Measurements from ENCODE around the gene CCDC15. TPM values are rescaled to one million over a fixed set of nuclear protein-coding genes. Genes with fewer than 3 reads are reported as not detected.
A peak's percentile ranks its signal among the peaks of the same experiment; 100 is the strongest.

Gene CCDC15
- total RNA-seq, 4 donors from 2014 or later, result 0.10 to 0.16 TPM; not detected in 2

DNA sequence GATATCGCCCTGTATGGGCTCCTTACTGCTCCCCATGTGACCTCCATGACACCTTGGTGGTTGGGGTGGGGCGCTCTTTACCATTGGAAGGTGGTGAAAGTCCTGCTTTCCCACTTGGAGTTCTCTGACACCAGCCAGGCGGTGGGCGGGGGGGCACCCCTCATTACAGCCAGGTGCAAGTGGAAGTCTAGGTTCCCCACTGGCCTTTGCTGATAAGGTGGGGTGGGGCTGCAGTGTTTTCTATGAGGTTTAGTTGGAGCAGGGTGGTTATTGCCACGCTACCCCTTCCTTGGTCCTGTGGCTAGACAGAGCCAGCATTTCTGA is 103.7 kb downstream of the CCDC15 start:
- Histone ChIP-seq H3K4me1 (no peaks in the 10 kb centered on the region), H3K27ac (no peak overlapping the region), H3K36me3 (no peaks in the 10 kb centered on the region), H3K4me3 (no peak overlapping the region), H3K27me3 (no peaks in the 10 kb centered on the region), H3K9me3 (no peaks in the 10 kb centered on the region)
- no peak for ATAC-seq
- intact Hi-C loops (cut with DNase I; ENCODE audit: low total_unique reads) (no loop called here), in situ Hi-C loops (cut with MboI; ENCODE audit: low sequenced_read_pairs in 4 of 4) (no loop called here)
- no peak for TF ChIP-seq POLR2A (IDR thresholded peaks at IDR 0.05)
- TF ChIP-seq, protein P1, sequence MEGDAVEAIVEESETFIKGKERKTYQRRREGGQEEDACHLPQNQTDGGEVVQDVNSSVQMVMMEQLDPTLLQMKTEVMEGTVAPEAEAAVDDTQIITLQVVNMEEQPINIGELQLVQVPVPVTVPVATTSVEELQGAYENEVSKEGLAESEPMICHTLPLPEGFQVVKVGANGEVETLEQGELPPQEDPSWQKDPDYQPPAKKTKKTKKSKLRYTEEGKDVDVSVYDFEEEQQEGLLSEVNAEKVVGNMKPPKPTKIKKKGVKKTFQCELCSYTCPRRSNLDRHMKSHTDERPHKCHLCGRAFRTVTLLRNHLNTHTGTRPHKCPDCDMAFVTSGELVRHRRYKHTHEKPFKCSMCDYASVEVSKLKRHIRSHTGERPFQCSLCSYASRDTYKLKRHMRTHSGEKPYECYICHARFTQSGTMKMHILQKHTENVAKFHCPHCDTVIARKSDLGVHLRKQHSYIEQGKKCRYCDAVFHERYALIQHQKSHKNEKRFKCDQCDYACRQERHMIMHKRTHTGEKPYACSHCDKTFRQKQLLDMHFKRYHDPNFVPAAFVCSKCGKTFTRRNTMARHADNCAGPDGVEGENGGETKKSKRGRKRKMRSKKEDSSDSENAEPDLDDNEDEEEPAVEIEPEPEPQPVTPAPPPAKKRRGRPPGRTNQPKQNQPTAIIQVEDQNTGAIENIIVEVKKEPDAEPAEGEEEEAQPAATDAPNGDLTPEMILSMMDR (IDR thresholded peaks at IDR 0.05 in 4 of 5, conservative IDR thresholded peaks at IDR 0.05 in 1 of 5), result no peak
- no peak for DNase-seq

DNA sequence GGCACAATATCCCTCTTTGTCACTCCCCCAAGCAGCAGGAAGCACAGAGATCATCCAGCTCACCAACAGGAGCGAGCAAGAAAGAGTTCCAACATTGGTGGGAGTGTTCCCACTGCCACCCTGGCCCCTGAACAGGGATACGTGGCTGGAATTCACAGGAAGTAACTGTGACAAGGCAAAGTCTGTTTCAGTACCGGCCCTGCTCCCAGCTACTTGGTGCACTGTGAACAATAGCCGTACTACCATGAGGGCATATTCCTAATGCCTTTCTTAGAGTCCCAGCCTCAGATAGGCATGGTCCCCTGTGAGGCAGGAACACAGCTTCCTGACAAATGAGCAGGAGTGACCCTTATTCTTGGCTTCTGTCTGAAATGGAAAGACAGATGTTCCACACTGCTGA is 107.3 kb downstream of the CCDC15 start:
- no peak for DNase-seq
- H3K27me3 ChIP-seq, result peaks cover 0 to 3% (median 0%) of the 10 kb centered on the region in 3 donors
- peaks cover 0 to 8% of the 10 kb centered on the region in 2 donors for H3K4me1 ChIP-seq
- intact Hi-C loops (cut with DNase I; ENCODE audit: low total_unique reads), result no loop called here
- TF ChIP-seq, protein P1 (IDR thresholded peaks at IDR 0.05 in 4 of 5, conservative IDR thresholded peaks at IDR 0.05 in 1 of 5), result no peak
- TF ChIP-seq POLR2A (IDR thresholded peaks at IDR 0.05), result no peak
- no peaks in the 10 kb centered on the region for H3K9me3 ChIP-seq
- ATAC-seq, result no peak
- H3K4me3 ChIP-seq, result no peak overlapping the region
- no peaks in the 10 kb centered on the region for H3K36me3 ChIP-seq
- no peak overlapping the region for H3K27ac ChIP-seq
- in situ Hi-C loops (cut with MboI; ENCODE audit: low sequenced_read_pairs in 4 of 4), result no loop called here

DNA sequence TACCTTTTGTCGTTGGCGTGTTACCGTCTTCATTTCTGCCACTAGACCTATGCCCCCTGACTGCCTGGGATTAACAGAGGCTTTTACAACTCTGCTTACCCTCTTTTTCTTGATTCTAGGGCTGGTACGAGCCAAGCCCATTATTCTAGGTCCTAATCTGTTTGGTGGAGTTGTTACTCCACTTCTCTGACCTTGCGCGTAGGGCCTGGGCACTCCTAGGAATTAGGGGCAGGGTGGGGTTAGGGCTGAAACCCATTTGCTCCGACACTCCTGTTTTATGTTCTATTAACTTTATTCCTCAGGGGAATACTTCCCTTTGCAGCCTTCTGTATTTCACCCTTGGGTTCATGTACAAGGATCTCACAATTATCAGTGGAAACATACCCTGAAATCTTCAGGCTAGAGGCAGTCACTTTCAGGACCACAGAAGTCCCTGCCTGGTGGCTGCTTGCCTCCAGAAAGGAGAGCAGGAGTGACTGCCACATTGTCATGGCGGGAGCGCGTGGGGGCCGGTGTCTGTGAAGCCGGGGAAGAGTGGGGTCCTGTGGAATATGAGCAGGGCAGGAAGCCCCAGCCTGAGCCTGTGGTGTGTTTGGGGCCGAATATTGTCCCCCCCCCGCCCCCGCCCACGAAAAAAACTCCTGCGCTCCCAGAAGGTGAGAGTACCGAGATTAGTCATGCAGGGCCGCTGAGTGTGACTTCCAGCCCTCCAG is 108.4 kb downstream of the CCDC15 start:
- DNase-seq, result no peak

DNA sequence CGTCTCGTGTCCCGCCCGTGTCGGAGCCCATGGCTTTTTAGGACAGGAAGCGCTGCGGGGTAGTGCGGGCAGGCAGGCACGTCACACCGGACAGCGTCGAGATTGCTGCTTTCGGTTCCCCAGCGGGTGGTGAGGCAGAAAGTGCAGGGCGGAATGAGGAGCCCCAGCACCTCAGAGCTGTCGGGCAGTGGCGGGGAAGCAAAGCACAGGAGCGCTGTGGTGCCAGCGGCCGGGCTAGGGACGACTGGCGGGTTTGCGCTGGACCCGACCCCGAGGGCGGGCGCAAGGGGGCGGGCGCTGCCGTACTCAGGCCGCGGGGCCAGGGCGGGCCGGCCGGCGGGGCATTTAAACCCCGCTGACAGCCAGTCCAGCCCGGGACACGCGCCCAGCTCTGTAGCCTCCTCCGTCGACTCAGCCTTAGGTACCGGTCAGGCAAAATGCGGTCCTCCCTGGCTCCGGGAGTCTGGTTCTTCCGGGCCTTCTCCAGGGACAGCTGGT is 109.0 kb downstream of the CCDC15 start, which contains the start of gene SLC37A2:
SLC37A2 (plus strand) TSS at position 375 of the 498 bp plus-strand sequence; CDS start at position 438, 63 bp downstream.
- peak; percentile 33 to 44 for TF ChIP-seq POLR2A (IDR thresholded peaks at IDR 0.05)
- TF ChIP-seq, protein P1 (IDR thresholded peaks at IDR 0.05 in 4 of 5, conservative IDR thresholded peaks at IDR 0.05 in 1 of 5), result peak in 3 of 5 experiments; percentile 18 to 37 (median 24)
- Histone ChIP-seq H3K27me3 (peaks cover 0 to 5% (median 4%) of the 10 kb centered on the region in 3 donors), H3K4me1 (peaks cover 0 to 8% of the 10 kb centered on the region in 2 donors), H3K9me3 (no peaks in the 10 kb centered on the region), H3K27ac (peak within 1 kb of the TSS; percentile 28 to 55 (median 44)), H3K4me3 (peak within 1 kb of the TSS; percentile 59 to 69 (median 64)), H3K36me3 (no peaks in the 10 kb centered on the region)
- DNase-seq, result peak; percentile 24 to 56
- intact Hi-C loops (cut with DNase I; ENCODE audit: low total_unique reads), result no loop called here
- peak; percentile 85 to 86 for ATAC-seq
- in situ Hi-C loops (cut with MboI; ENCODE audit: low sequenced_read_pairs in 4 of 4), result no loop called here

More for the DNA sequence above, 108.4 kb downstream of the CCDC15 start:
- no peaks in the 10 kb centered on the region for H3K9me3 ChIP-seq
- in situ Hi-C loops (cut with MboI; ENCODE audit: low sequenced_read_pairs in 4 of 4), result no loop called here
- peak in 1 of 2 donors; percentile 5 for ATAC-seq
- TF ChIP-seq, protein P1 (IDR thresholded peaks at IDR 0.05 in 4 of 5, conservative IDR thresholded peaks at IDR 0.05 in 1 of 5), result no peak
- TF ChIP-seq POLR2A (IDR thresholded peaks at IDR 0.05), result no peak
- no peaks in the 10 kb centered on the region for H3K36me3 ChIP-seq
- H3K4me1 ChIP-seq, result peaks cover 0 to 8% of the 10 kb centered on the region in 2 donors
- H3K27ac ChIP-seq, result peak overlapping the region; percentile 28 to 55 (median 44)
- peaks cover 0 to 5% (median 4%) of the 10 kb centered on the region in 3 donors for H3K27me3 ChIP-seq
- peak overlapping the region; percentile 59 to 69 (median 64) for H3K4me3 ChIP-seq
- intact Hi-C loops (cut with DNase I; ENCODE audit: low total_unique reads), result no loop called here
